ENCODE results near the gene APP.

DNA sequence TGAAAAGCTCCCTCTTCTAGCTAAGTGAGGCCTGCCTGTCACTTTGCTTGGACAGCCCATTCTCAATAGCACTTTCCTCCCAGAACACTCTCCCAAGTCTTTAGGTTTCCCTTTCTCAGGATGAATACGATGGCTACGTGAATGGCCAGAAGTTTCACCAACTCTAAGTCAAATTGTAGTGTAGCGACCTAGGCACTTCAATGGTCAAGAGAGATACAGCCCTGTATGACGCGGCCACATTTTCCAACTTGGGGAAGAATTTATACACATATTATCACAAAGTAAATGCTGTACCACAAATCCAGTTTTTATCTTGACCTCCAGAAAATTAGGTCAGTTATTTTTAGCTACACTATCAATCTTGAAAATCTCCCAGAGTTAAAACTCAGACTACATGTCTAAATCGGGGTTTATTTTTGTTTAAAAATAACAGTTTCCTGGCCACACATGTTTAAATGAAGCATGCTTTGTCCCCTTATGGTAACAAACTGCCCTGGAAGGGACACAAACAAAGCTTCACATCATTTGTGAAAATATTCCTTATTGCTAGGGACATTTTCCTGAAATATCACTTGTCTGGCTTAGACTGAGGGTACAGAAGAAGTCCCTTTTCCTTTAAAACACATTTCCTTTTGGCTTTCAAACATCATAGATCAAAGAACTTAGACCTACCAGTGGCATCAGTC, 243.2 kb downstream of the APP start:
- TF ChIP-seq CTCF (IDR thresholded peaks at IDR 0.05) = no peak
- TF ChIP-seq POLR2A (IDR thresholded peaks at IDR 0.05) = no peak
- no peak for TF ChIP-seq EP300 (IDR thresholded peaks at IDR 0.05; ENCODE audit: low read depth)
- no peak for TF ChIP-seq POLR2AphosphoS5 (IDR thresholded peaks at IDR 0.05)
